LHCN-M2 (cell line): Measurements from ENCODE around the gene TTLL8. TPM values are rescaled to one million over a fixed set of nuclear protein-coding genes. Genes with fewer than 3 reads are reported as not detected.
"Not testable (repeated sequence)": the region's sequence is repeated elsewhere in the genome, so short reads cannot be mapped to it uniquely, and the experiment has no call there.

Experiments used
- DNase-seq: peaks from one replicate; pipeline ENCODE4 v3.0.0-alpha.2; 2012; ENCODE audit warnings: low read depth
- polyA plus RNA-seq: library from polyadenylated mRNA; unstranded; fragments of >200 nt; gene quantifications from one replicate; pipeline ENCODE4 v1.2.1, GENCODE V29; 2012; ENCODE audit warnings: missing spikeins
- total RNA-seq: library from RNA; depleted of rRNA; stranded (reverse); fragments of >200 nt; gene quantifications from 2 replicates; pipeline ENCODE4 v1.2.3, GENCODE V29; 2014; rRNA removed

The TTLL8 gene
- not detected in 2 replicates for total RNA-seq
- not detected for polyA plus RNA-seq

- DNase-seq: no peak
These were observed at the start of gene TTLL8 for GRCh38 chr22:50058061-50058905. Gene TTLL8, minus strand, starts transcription at chr22:50058298.

GRCh38 chr22:50107529-50107928 is 49.4 kb upstream of the TTLL8 start:
- no peak for DNase-seq

GRCh38 chr22:50105208-50106100 is 47.4 kb upstream of the TTLL8 start:
- DNase-seq: no peak

GRCh38 chr22:50104141-50104544 is 46.0 kb upstream of the TTLL8 start:
- no peak for DNase-seq

GRCh38 chr22:50102946-50103345 is 44.8 kb upstream of the TTLL8 start:
- no peak for DNase-seq

GRCh38 chr22:50101870-50102565 is 43.9 kb upstream of the TTLL8 start:
- DNase-seq: no peak

- DNase-seq: no peak
These were observed 40.0 kb upstream of the TTLL8 start for GRCh38 chr22:50098052-50098451.

- DNase-seq: no peak
These were observed 34.2 kb upstream of the TTLL8 start for GRCh38 chr22:50092342-50092741.

- no peak for DNase-seq
These were observed 33.1 kb upstream of the TTLL8 start for GRCh38 chr22:50091092-50091768.

- DNase-seq: no peak
These were observed 32.3 kb upstream of the TTLL8 start for GRCh38 chr22:50090412-50090714.

GRCh38 chr22:50089682-50090411 is 31.7 kb upstream of the TTLL8 start, which contains the start of gene MOV10L1:
Gene MOV10L1, plus strand, starts transcription at chr22:50090006. Its CDS starts 83 bp downstream, at chr22:50090089.
- no peak for DNase-seq

- no peak for DNase-seq
These were observed 31.1 kb upstream of the TTLL8 start for GRCh38 chr22:50089231-50089630.

GRCh38 chr22:50088096-50088495 is 30.0 kb upstream of the TTLL8 start:
- no peak for DNase-seq

GRCh38 chr22:50087646-50088045 is 29.5 kb upstream of the TTLL8 start:
- DNase-seq: no peak

- not testable (repeated sequence) for DNase-seq
These were observed 28.9 kb upstream of the TTLL8 start for GRCh38 chr22:50086975-50087374.

GRCh38 chr22:50086526-50086925 is 28.4 kb upstream of the TTLL8 start:
- DNase-seq: no peak

- DNase-seq: no peak
These were observed 27.3 kb upstream of the TTLL8 start, which contains the start of gene MLC1 for GRCh38 chr22:50085211-50085972. Gene MLC1, minus strand, starts transcription at chr22:50085426. Its CDS starts 524 bp downstream, at chr22:50084902.

- no peak for DNase-seq
These were observed 26.5 kb upstream of the TTLL8 start for GRCh38 chr22:50084614-50085021.

- no peak for DNase-seq
These were observed 26.0 kb upstream of the TTLL8 start for GRCh38 chr22:50084080-50084477.
